GM18951 (cell line): ENCODE data around the gene BRPF1.

ENCODE experiments used
- POLR2A ChIP-seq: IDR thresholded peaks from 4 replicates; pipeline ENCODE4 v1.6.1; 2011; ENCODE audit warnings: mild to moderate bottlenecking; ENCODE audit not compliant: insufficient read length, insufficient read depth; ENCODE audit errors: extremely low read depth
- in situ Hi-C: fragments of 300-500 bp; cut with MboI; formaldehyde crosslinking; loops from one replicate; pipeline ENCODE4 v1.12.0; 2022; ENCODE audit warnings: low sequenced_read_pairs, mixed read lengths, inconsistent platforms; ENCODE audit not compliant: unreplicated experiment

Gene BRPF1

DNA sequence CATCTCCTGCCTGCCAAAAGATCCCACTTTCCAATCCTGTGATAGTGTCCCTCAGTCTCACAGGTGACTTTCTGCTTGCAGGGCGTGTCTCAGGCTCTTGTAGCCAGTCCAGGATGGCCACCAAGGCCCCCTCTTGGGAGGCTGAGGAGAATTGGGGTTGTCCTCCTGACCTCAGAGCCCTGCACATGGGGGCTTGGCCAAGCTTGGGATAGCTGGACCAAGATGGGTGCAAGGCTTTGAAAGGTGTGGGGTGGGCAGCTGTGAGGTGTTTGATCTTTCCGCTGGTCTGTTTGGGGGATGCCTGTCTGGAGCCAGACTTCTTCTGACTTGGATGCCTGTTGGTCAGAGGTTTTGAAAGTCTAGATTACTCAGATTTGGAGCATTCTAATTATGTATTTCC lies 39.9 kb upstream of the BRPF1 start:
- TF ChIP-seq POLR2A, result no peak
- in situ Hi-C loops, result no loop called here

DNA sequence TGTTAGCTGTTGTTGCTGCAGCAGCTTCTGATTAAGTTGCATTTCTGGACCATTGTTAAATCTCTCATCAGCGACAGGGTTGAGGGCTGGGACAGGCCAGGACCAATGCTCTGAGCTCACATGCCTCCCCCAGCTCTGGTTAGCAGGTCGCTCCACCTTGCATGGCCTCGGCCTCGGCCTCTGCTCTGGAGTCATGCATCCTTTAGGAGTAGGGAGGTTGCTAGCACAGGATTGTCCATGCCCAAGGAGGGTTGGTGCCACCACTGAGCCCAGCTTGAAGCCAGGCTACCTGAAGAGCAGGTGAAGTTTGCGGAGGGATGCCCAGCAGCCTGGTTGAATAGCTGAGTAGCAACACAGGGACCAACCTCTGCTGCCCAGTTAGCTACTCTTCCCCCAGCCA lies 39.1 kb upstream of the BRPF1 start:
- no peak for TF ChIP-seq POLR2A
- in situ Hi-C loops, result no loop called here

DNA sequence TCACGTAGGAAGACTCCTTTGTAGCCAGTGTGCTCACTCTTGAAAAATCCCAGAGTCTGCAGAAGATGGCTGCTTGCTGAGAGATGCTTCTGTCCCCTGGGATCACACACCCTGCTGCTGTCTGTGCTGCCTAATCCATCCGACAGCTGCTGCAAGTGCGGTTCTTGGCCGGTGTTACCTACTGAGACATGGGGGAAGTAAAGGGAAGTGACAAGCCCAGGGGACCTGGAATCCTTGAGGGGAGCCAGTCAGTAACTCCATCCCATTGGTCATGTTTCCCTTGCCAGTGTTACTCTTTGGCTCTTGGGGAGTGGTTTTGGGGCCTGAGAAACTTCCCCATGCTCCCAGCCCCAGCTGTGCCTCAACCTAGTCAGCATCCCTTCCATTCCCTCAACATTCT lies 36.2 kb upstream of the BRPF1 start:
- in situ Hi-C loops, result no loop called here
- TF ChIP-seq POLR2A, result no peak

DNA sequence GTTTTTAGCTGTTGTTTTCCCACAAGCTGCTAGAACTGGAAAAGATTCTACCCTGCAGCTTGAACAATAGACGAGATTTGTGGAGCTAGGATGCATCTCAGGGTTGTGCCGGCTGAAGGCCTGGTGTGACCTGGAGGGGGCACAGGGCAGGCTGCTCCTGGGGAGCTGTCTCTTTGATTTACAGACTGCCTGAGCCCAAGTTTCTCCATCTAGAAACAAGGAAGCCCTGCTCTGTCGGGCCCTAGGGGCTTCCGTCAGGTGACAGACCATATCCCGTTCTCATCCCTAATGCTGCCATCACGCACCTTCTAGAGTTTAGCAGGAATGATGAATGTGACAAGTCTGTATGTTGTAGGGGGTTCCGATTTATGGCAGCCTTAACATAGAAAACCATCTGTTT lies 35.8 kb upstream of the BRPF1 start:
- no peak for TF ChIP-seq POLR2A
- in situ Hi-C loops, result no loop called here

GRCh38 chr3:9696480-9697220 lies 34.9 kb upstream of the BRPF1 start:
- no peak for TF ChIP-seq POLR2A
- in situ Hi-C loops, result no loop called here

- no peak for TF ChIP-seq POLR2A
Measured at GRCh38 chr3:9697892-9698291, 33.6 kb upstream of the BRPF1 start.

GRCh38 chr3:9698293-9698692 lies 33.2 kb upstream of the BRPF1 start:
- in situ Hi-C loops, result no loop called here
- TF ChIP-seq POLR2A, result no peak

More at GRCh38 chr3:9697892-9698291, 33.6 kb upstream of the BRPF1 start:
- in situ Hi-C loops, result no loop called here

GRCh38 chr3:9700536-9700935 lies 31.0 kb upstream of the BRPF1 start:
- in situ Hi-C loops, result no loop called here
- TF ChIP-seq POLR2A, result no peak

- no peak for TF ChIP-seq POLR2A
- in situ Hi-C loops, result no loop called here
Measured at GRCh38 chr3:9701006-9701405, 30.5 kb upstream of the BRPF1 start.

DNA sequence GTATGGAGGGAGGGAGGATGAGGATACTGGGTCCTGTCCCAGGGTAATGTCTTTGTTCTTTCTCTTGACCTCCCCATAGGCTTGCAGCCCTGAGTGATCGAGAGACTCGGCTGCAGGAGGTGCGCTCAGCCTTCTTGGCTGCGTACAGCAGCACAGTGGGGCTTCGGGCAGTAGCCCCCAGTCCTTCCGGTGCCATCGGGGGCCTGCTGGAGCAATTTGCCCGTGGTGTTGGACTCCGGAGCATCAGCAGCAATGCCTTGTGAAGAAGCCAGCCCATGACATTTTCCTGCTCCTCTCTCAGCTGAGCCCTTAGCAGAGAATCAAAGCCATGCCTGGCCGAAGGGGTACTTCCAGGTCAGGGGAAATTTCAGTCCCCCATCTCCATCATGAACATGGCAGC lies 29.8 kb upstream of the BRPF1 start:
- no peak for TF ChIP-seq POLR2A
- in situ Hi-C loops, result no loop called here

DNA sequence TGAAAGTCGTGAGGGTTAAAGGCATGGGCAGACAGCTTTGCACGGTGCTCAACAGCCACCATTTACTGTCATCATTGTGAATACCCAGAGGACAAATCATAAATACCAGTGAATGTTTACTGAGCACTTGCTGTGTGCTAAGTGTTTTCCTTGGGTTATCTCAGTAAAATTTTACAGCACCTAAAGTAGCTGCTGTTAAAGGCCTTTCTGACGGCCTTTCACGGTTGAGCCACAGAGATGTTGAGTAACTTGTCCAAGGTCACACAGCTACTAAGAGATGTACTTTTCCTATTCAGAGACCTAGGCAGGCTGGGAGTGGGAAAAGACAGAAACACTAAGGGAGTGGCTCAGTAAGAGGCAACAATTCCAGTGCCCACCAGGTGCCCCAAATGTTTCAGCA lies 28.3 kb upstream of the BRPF1 start:
- in situ Hi-C loops, result no loop called here
- no peak for TF ChIP-seq POLR2A

- TF ChIP-seq POLR2A, result no peak
- in situ Hi-C loops, result no loop called here
Measured at GRCh38 chr3:9703736-9704346, 27.7 kb upstream of the BRPF1 start, which contains the start of gene CPNE9. CPNE9 (plus strand) TSS chr3:9703833; CDS start chr3:9703997, 164 bp downstream.

GRCh38 chr3:9704347-9705322 lies 26.9 kb upstream of the BRPF1 start:
- in situ Hi-C loops, result no loop called here
- TF ChIP-seq POLR2A, result no peak
